CD4-positive, CD25-positive, alpha-beta regulatory T cell (primary cell): ENCODE results near the gene BIRC7. TPM values are rescaled to one million over a fixed set of nuclear protein-coding genes. Genes with fewer than 3 reads are reported as not detected.
"Not testable (repeated sequence)": the region's sequence is repeated elsewhere in the genome, so short reads cannot be mapped to it uniquely, and the experiment has no call there.

Experiments
- ATAC-seq, 2 donors: fragments of 150-1000 bp; cut with Tn5 transposase; one replicate each; pipeline ENCODE4 v1.10.0; 2021; ENCODE audit warnings: low read depth in 2 of 2, moderate number of reproducible peaks in 2 of 2, moderate library complexity in 1 of 2
- DNase-seq, 3 donors: peaks; one replicate each; pipeline versions ENCODE4 v3.0.0 to v3.0.0-alpha.2; 2012 to 2022; ENCODE audit warnings: mixed read lengths in 1 of 3
- H3K27ac ChIP-seq: one replicate; pipeline ENCODE4 v1.7.0; 2013; ENCODE audit warnings: mild to moderate bottlenecking, low read length; ENCODE audit not compliant: insufficient read depth, poor library complexity, severe bottlenecking
- H3K27me3 ChIP-seq: one replicate; pipeline ENCODE4 v1.7.0; 2013; ENCODE audit warnings: low read length; ENCODE audit not compliant: control insufficient read depth, insufficient read depth
- H3K36me3 ChIP-seq: one replicate; pipeline ENCODE4 v1.7.0; 2013; ENCODE audit warnings: mild to moderate bottlenecking, low read length, moderate library complexity; ENCODE audit not compliant: control insufficient read depth, insufficient read depth
- H3K4me1 ChIP-seq: 2 replicates; pipeline ENCODE4 v1.7.0; 2013; ENCODE audit warnings: mild to moderate bottlenecking, low read length; ENCODE audit not compliant: insufficient read depth, control insufficient read depth, poor library complexity, severe bottlenecking
- H3K4me3 ChIP-seq: one replicate; pipeline ENCODE4 v1.7.0; 2013; ENCODE audit warnings: low read depth, mild to moderate bottlenecking, low read length, moderate library complexity
- H3K9me3 ChIP-seq, 2 experiments: 1 replicate in 1 of 2; 2 replicates in 1 of 2; pipeline ENCODE4 v1.7.0; 2013; ENCODE audit warnings: low read length in 2 of 2, mild to moderate bottlenecking in 1 of 2, moderate library complexity in 1 of 2; ENCODE audit not compliant: control insufficient read depth in 2 of 2
- H3K27ac Mint-ChIP-seq, 3 donors: one replicate each; pipeline ENCODE4 v1.8.0; 2020 to 2022; ENCODE audit warnings: mild to moderate bottlenecking in 3 of 3, mixed read lengths in 3 of 3, moderate library complexity in 2 of 3
- H3K27me3 Mint-ChIP-seq: one replicate; pipeline ENCODE4 v1.8.0; 2022; ENCODE audit warnings: mild to moderate bottlenecking, mixed read lengths
- H3K36me3 Mint-ChIP-seq: one replicate; pipeline ENCODE4 v1.8.0; 2020; ENCODE audit warnings: mixed read lengths
- H3K4me1 Mint-ChIP-seq, 4 donors: one replicate each; pipeline ENCODE4 v1.8.0; 2020 to 2022; ENCODE audit warnings: mixed read lengths in 4 of 4, mild to moderate bottlenecking in 1 of 4
- H3K4me3 Mint-ChIP-seq, 4 donors: one replicate each; pipeline ENCODE4 v1.8.0; 2020 to 2022; ENCODE audit warnings: mild to moderate bottlenecking in 4 of 4, mixed read lengths in 4 of 4, moderate library complexity in 3 of 4
- H3K9me3 Mint-ChIP-seq, 7 donors: one replicate each; pipeline ENCODE4 v1.8.0; 2020 to 2022; ENCODE audit warnings: mixed read lengths in 7 of 7, mild to moderate bottlenecking in 3 of 7, moderate library complexity in 2 of 7
- polyA plus RNA-seq, 4 donors: library from polyadenylated mRNA; unstranded; fragments of 300-500 nt; fragmentation: Illumina TruSeq; gene quantifications; one replicate each; pipeline ENCODE4 v1.2.3, GENCODE V29; 2021
- total RNA-seq: library from RNA; stranded (reverse); gene quantifications from one replicate; pipeline ENCODE4 v1.2.3, GENCODE V29; 2022

Gene BIRC7
- total and polyA plus RNA-seq, 5 donors from 2014 or later, result not detected

DNA sequence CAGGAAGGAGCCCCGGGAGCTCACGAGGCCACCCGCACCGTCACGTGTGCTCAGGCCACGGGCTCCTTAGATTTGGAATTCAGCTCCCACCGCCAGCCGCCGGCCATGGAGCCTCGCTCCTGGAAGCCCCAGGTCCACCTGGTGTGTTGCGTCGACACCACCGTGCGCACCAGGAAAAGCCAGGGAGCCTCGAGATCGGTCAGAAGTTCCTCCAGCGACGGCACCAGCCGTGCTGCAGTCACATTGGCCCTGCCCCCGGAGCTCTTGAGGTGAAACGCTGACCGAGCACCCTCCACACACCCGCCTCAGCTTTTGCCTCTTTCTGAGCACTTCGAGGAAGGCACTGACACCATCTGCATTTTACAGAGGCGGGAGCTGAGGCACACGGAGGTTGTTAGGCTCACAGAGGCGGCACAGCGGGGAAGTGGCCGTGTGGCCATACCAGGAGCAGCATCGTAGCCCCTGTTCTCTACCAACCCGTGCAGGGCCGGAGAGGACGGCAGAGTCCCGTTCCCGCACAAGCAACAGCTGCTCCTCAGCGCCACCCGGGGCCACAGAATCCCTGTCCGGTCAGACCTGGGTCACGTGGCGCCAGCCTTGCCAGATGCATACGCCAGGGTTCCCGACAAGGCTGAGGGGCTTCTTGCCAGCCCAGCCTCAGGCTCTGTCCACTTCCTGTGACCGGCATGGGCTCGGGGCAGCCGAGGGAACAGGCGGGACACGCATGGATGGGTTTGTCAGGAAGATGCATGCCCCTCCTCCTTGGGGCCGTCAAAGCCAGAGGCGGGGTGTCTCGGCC is 11.0 kb downstream of the BIRC7 start:
- H3K9me3 ChIP-seq, result no peaks in the 10 kb centered on the region
- H3K27ac Mint-ChIP-seq, result no peak overlapping the region
- H3K27me3 Mint-ChIP-seq, result peaks cover 19% of the 10 kb centered on the region
- no peaks in the 10 kb centered on the region for H3K27me3 ChIP-seq
- H3K27ac ChIP-seq, result no peak overlapping the region
- H3K4me1 ChIP-seq, result no peaks in the 10 kb centered on the region
- DNase-seq, result no peak
- H3K9me3 Mint-ChIP-seq, result no peaks in the 10 kb centered on the region
- no peak for ATAC-seq
- no peaks in the 10 kb centered on the region for H3K36me3 ChIP-seq
- no peaks in the 10 kb centered on the region for H3K4me1 Mint-ChIP-seq
- no peaks in the 10 kb centered on the region for H3K36me3 Mint-ChIP-seq
- no peak overlapping the region for H3K4me3 Mint-ChIP-seq
- H3K4me3 ChIP-seq, result no peak overlapping the region

DNA sequence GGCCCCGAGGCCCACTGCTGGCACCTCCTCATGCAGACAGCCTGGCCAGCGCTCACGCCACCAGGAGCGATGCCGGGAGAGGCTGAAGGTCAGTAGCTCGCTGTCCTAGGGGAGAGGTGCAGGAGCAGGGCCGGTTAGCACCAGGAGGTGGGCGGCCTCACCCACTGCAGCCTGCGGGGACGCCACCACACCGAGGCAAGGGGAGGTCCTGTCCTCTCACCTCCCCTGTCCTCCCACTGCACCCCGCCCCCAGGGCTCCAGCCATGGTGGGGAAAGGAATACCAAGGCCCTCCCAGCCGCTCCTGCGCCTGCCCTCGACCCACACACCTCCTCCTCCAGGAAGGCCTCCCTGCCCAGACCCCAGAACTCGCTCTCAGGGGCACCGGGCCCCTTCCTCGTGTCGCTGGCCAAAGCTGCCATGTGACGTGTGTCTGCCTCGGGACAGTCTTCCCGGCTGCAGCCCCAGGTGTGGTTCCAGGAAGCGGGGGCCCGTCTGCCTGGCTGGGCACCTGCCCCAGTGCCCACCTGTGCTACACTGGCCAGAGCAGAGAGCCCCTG is 12.0 kb downstream of the BIRC7 start:
- peaks cover 29% of the 10 kb centered on the region for H3K27me3 Mint-ChIP-seq
- peaks cover 0 to 2% (median 0%) of the 10 kb centered on the region in 4 donors for H3K4me1 Mint-ChIP-seq
- H3K4me3 ChIP-seq, result no peak overlapping the region
- no peaks in the 10 kb centered on the region for H3K9me3 Mint-ChIP-seq
- H3K9me3 ChIP-seq, result no peaks in the 10 kb centered on the region
- no peaks in the 10 kb centered on the region for H3K36me3 Mint-ChIP-seq
- H3K4me3 Mint-ChIP-seq, result no peak overlapping the region
- DNase-seq, result no peak
- peaks cover 2% of the 10 kb centered on the region for H3K27me3 ChIP-seq
- H3K27ac ChIP-seq, result no peak overlapping the region
- H3K4me1 ChIP-seq, result no peaks in the 10 kb centered on the region
- ATAC-seq, result no peak
- H3K27ac Mint-ChIP-seq, result no peak overlapping the region
- H3K36me3 ChIP-seq, result no peaks in the 10 kb centered on the region

GRCh38 chr20:63248835-63249591 is 13.3 kb downstream of the BIRC7 start:
- Mint-ChIP-seq H3K27ac (no peak overlapping the region), H3K27me3 (peaks cover 34% of the 10 kb centered on the region), H3K9me3 (no peaks in the 10 kb centered on the region), H3K36me3 (no peaks in the 10 kb centered on the region), H3K4me3 (no peak overlapping the region), H3K4me1 (peaks cover 0 to 7% (median 0%) of the 10 kb centered on the region in 4 donors)
- Histone ChIP-seq H3K27me3 (peaks cover 4% of the 10 kb centered on the region), H3K4me1 (no peaks in the 10 kb centered on the region), H3K9me3 (no peaks in the 10 kb centered on the region), H3K4me3 (no peak overlapping the region), H3K36me3 (no peaks in the 10 kb centered on the region), H3K27ac (no peak overlapping the region)
- DNase-seq (no peak), ATAC-seq (no peak)

DNA sequence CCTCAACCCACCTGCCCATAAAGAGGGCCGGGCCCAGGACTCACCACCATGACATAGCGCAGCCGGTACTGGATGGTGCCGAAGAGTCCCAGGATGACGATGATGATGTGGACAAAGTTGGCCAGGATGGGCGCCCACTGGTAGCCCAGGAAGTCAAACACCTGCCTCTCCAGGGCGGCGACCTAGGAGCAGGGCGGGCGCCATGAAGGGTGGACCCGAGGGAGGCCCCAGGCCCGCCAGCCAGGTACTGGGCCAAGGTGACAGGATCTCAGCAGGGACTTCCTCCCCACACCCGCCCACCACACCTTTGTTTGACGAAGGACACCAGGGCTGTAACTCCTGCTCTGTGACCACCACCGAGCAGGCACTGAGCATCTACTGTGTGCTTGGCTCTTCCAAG is 14.2 kb downstream of the BIRC7 start:
- Histone ChIP-seq H3K4me1 (no peaks in the 10 kb centered on the region), H3K36me3 (no peaks in the 10 kb centered on the region), H3K27ac (no peak overlapping the region), H3K27me3 (peaks cover 4% of the 10 kb centered on the region), H3K9me3 (no peaks in the 10 kb centered on the region), H3K4me3 (no peak overlapping the region)
- Mint-ChIP-seq H3K4me3 (no peak overlapping the region), H3K27me3 (peaks cover 34% of the 10 kb centered on the region), H3K36me3 (no peaks in the 10 kb centered on the region), H3K27ac (no peak overlapping the region), H3K9me3 (no peaks in the 10 kb centered on the region), H3K4me1 (peaks cover 0 to 7% (median 0%) of the 10 kb centered on the region in 4 donors)
- DNase-seq (no peak), ATAC-seq (no peak)

- H3K9me3 Mint-ChIP-seq, H3K4me1 ChIP-seq, H3K4me3 Mint-ChIP-seq, H3K27ac Mint-ChIP-seq, H3K27me3 ChIP-seq, H3K36me3 ChIP-seq, H3K36me3 Mint-ChIP-seq, ATAC-seq, H3K9me3 ChIP-seq, H3K27ac ChIP-seq, H3K4me3 ChIP-seq, DNase-seq: not testable (repeated sequence)
- peaks cover 34% of the 10 kb centered on the region for H3K27me3 Mint-ChIP-seq
- peaks cover 0 to 11% (median 3%) of the 10 kb centered on the region in 4 donors for H3K4me1 Mint-ChIP-seq
Measured at GRCh38 chr20:63251350-63251749, 15.6 kb downstream of the BIRC7 start.

DNA sequence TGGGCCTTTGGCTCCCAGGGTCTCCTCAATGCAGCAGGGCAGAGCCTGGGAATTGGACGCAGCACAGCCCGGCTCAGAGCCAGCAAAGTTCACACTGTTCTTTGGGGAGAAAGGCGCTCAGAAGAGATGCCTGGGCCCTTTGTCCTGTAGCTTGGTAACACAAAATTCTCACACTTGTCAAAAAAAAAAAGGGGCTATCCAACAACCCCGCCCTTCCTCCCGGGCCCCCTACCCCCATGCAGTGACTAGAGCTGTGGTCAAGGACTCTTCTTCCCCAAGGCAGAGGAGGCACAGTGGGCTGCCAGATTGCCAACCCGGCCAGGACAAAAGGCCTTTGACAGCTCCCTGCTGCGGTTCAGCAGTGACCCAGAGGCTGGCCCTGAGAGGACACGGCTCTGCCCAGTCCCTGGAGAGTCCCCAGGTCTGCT is 16.6 kb downstream of the BIRC7 start:
- peaks cover 7% of the 10 kb centered on the region for H3K27me3 ChIP-seq
- no peak overlapping the region for H3K27ac ChIP-seq
- no peaks in the 10 kb centered on the region for H3K9me3 ChIP-seq
- no peak for ATAC-seq
- H3K27me3 Mint-ChIP-seq, result peaks cover 38% of the 10 kb centered on the region
- H3K9me3 Mint-ChIP-seq, result no peaks in the 10 kb centered on the region
- H3K4me1 Mint-ChIP-seq, result peaks cover 0 to 11% (median 3%) of the 10 kb centered on the region in 4 donors
- no peak overlapping the region for H3K4me3 ChIP-seq
- H3K4me3 Mint-ChIP-seq, result no peak overlapping the region
- no peaks in the 10 kb centered on the region for H3K4me1 ChIP-seq
- H3K27ac Mint-ChIP-seq, result no peak overlapping the region
- no peaks in the 10 kb centered on the region for H3K36me3 ChIP-seq
- no peak for DNase-seq
- H3K36me3 Mint-ChIP-seq, result no peaks in the 10 kb centered on the region

DNA sequence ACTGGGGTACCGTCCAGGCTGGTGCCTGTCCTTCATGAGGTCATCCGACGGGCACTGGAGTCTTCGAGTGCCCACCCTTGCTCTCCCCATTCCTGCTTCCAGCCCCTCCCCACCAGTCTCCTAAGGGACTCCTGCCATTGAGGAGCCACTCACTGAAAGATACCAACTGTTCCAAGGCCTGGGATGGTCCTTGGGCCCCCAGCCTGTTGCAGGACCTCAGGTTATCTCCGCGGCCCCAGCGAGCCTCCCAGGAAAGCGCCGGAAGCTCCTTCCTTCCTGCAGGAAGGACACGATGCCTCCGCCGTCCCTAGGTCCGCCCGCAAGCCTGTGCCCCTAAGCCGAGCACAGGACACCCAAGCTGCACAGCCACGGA is 17.3 kb downstream of the BIRC7 start:
- no peak overlapping the region for H3K27ac ChIP-seq
- H3K9me3 ChIP-seq, result no peaks in the 10 kb centered on the region
- no peaks in the 10 kb centered on the region for H3K36me3 ChIP-seq
- Mint-ChIP-seq H3K9me3 (no peaks in the 10 kb centered on the region), H3K27ac (no peak overlapping the region), H3K4me3 (peak overlapping the region in 1 of 4 donors; percentile 46), H3K36me3 (no peaks in the 10 kb centered on the region), H3K4me1 (peaks cover 0 to 11% (median 3%) of the 10 kb centered on the region in 4 donors), H3K27me3 (peaks cover 38% of the 10 kb centered on the region)
- DNase-seq (no peak), ATAC-seq (no peak)
- no peaks in the 10 kb centered on the region for H3K4me1 ChIP-seq
- H3K27me3 ChIP-seq, result peaks cover 7% of the 10 kb centered on the region
- no peak overlapping the region for H3K4me3 ChIP-seq
